Spinal cord (tissue), 10 donors: ENCODE measurements around the gene AGAP6. TPM values are rescaled to one million over a fixed set of nuclear protein-coding genes. Genes with fewer than 3 reads are reported as not detected.
"Not testable (repeated sequence)": the region's sequence is repeated elsewhere in the genome, so short reads cannot be mapped to it uniquely, and the experiment has no call there.

Source experiments
- DNase-seq, 6 donors: peaks; one replicate each; pipeline versions ENCODE4 v3.0.0 to v3.0.0-alpha.2; 2013 to 2015; ENCODE audit warnings: low spot score in 6 of 6, low read depth in 4 of 6
- H3K27ac ChIP-seq: one replicate; pipeline ENCODE4 v1.5.1; 2013; ENCODE audit warnings: low read depth, low read length, control low read depth
- H3K27me3 ChIP-seq: one replicate; pipeline ENCODE4 v1.6.1; 2013; ENCODE audit warnings: low read length; ENCODE audit not compliant: control insufficient read depth, insufficient read depth
- H3K36me3 ChIP-seq: one replicate; pipeline ENCODE4 v1.6.1; 2013; ENCODE audit warnings: low read length; ENCODE audit not compliant: control insufficient read depth, insufficient read depth
- H3K4me1 ChIP-seq: one replicate; pipeline ENCODE4 v1.6.1; 2013; ENCODE audit warnings: low read length; ENCODE audit not compliant: control insufficient read depth, insufficient read depth
- H3K4me3 ChIP-seq: one replicate; pipeline ENCODE4 v1.5.1; 2013; ENCODE audit warnings: low read depth, low read length, control low read depth
- H3K9me3 ChIP-seq: one replicate; pipeline ENCODE4 v1.6.1; 2013; ENCODE audit warnings: low read length; ENCODE audit not compliant: control insufficient read depth, insufficient read depth
- WGBS: methylation state at CpG from one replicate; pipeline ENCODE4 v1.1.5; 2013; ENCODE audit warnings: missing lambda C conversion rate; ENCODE audit not compliant: insufficient coverage; 5-methylcytosine and 5-hydroxymethylcytosine counted together
- polyA plus RNA-seq, 2 donors: library from polyadenylated mRNA; unstranded; fragments of 120-200 nt; gene quantifications; one replicate each; pipeline ENCODE4 v1.2.1, GENCODE V29; 2013; ENCODE audit not compliant: insufficient read length in 2 of 2
- total RNA-seq, 2 donors: library from RNA; depleted of rRNA in 1 of 2; stranded (reverse); fragments of 120-200 nt in 1 of 2; fragments of >200 nt in 1 of 2; gene quantifications; one replicate each; pipeline versions ENCODE4 v1.2.3 to v1.2.4, GENCODE V29; 2013 to 2014
- donor health status: healthy.

The AGAP6 gene
- total and polyA plus RNA-seq, 4 donors, result 5.4 to 37.3 (median 18.0) TPM

DNA sequence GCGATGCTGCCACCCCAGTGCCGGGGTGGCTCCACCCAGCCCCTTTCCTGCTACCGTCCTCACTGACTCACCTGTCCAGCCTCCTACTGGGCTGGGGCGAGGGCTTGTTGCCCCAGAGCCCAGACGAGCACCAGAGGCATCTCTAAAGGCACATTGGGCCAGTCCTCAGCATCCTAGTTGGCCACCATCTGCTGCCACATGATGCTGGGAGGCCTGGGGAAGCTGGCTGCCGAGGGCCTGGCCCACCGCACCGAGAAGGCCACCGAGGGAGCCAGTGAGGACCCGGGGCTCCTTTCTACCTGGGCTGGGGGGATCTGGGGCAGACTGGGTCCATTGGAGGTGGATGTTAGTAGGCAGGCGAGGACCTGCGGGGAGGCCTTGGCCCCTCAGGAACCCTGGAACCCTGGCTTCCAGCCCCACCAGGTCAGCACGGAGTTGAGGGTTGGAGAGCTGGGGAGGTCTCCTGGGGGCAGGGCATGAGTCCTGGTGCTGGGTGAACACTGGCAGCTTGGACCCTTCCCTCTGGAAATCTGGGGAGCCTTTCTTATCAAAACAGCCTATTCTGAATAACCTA, 32.3 kb downstream of the AGAP6 start:
- H3K4me3 ChIP-seq, DNase-seq, H3K4me1 ChIP-seq, H3K36me3 ChIP-seq, H3K9me3 ChIP-seq, H3K27ac ChIP-seq: not testable (repeated sequence)
- 88% methylated on average over 8 of the region's 13 CpGs for WGBS
- H3K27me3 ChIP-seq, result peaks cover 11% of the 10 kb centered on the region

GRCh38 chr10:50021646-50022045, 33.4 kb downstream of the AGAP6 start:
- H3K27ac ChIP-seq, result no peak overlapping the region
- peaks cover 14% of the 10 kb centered on the region for H3K27me3 ChIP-seq
- WGBS, result 91% methylated on average over 3 of the region's 3 CpGs
- no peak for DNase-seq
- no peaks in the 10 kb centered on the region for H3K36me3 ChIP-seq
- no peak overlapping the region for H3K4me3 ChIP-seq
- peaks cover 3% of the 10 kb centered on the region for H3K4me1 ChIP-seq
- no peaks in the 10 kb centered on the region for H3K9me3 ChIP-seq

DNA sequence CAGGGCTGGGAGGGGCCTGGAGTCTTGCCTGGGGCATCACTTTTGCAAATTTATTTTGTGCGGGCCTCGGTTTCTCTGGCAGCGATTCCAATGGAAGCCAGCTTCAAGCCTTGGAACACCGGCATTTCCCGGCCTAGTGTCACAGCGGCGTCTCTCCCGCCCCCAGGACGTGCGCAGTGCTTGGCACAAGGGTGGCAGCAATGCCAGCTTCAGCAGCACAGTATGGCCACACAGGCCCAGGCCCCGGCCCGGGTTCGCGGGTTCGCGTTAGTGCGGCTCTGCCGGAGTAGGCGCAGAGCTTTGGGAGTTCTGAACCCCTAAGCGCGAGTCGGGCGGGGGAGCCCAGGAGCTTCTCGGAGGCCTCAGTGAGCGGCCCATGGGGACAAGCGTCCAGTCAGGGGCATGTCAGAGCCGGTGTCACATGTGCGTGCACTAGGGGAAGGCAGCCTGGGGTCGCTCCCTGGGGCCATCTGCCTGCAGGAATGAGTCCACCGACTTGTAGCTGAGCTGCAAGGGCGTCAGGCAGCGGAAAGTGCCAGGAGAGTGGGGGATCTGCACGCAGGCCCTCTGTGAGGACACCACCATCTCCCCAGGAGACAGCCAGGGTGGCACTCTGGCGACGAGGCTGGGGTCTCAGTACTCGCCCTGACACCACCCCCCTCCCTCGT, 36.6 kb downstream of the AGAP6 start:
- not testable (repeated sequence) for H3K4me3 ChIP-seq, H3K9me3 ChIP-seq, H3K4me1 ChIP-seq, H3K27ac ChIP-seq, H3K36me3 ChIP-seq, DNase-seq
- 15% methylated on average over 26 of the region's 37 CpGs for WGBS
- H3K27me3 ChIP-seq, result peaks cover 14% of the 10 kb centered on the region

GRCh38 chr10:50025627-50026026, 37.4 kb downstream of the AGAP6 start:
- Histone ChIP-seq H3K4me3 (no peak overlapping the region), H3K36me3 (no peaks in the 10 kb centered on the region), H3K4me1 (peaks cover 3% of the 10 kb centered on the region), H3K9me3 (no peaks in the 10 kb centered on the region), H3K27ac (no peak overlapping the region), H3K27me3 (peaks cover 14% of the 10 kb centered on the region)
- DNase-seq, result no peak
- 94% methylated on average over 14 of the region's 14 CpGs for WGBS

- 91% methylated on average over 13 of the region's 13 CpGs for WGBS
- H3K27ac ChIP-seq, result no peak overlapping the region
- H3K4me1 ChIP-seq, result peaks cover 3% of the 10 kb centered on the region
- H3K36me3 ChIP-seq, result no peaks in the 10 kb centered on the region
- no peak for DNase-seq
- H3K27me3 ChIP-seq, result peaks cover 14% of the 10 kb centered on the region
- H3K9me3 ChIP-seq, result no peaks in the 10 kb centered on the region
- no peak overlapping the region for H3K4me3 ChIP-seq
These were observed 39.0 kb downstream of the AGAP6 start for GRCh38 chr10:50027195-50027594.

DNA sequence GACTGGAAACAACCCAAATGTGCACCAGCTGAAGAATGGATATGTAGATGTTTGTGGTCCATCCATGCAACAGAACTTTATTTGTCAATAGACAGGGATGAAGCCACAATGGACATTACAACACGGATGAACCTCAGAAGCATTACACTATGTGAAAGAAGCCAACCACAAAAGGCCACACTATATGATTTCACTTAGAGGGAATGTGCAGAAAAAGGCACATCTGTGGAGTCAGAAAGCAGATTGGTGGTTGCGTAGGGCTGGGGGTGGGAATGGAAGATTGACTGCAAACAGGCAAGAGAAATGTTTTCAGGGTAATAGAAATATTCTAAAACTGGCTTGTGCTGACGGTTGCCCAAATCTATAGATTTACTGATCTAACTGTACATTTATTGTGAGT, 45.3 kb downstream of the AGAP6 start:
- Histone ChIP-seq H3K9me3 (no peaks in the 10 kb centered on the region), H3K27ac (no peak overlapping the region), H3K4me1 (no peaks in the 10 kb centered on the region), H3K27me3 (no peaks in the 10 kb centered on the region), H3K36me3 (no peaks in the 10 kb centered on the region), H3K4me3 (no peak overlapping the region)
- DNase-seq, result no peak
- WGBS, result 90% methylated on average over 1 of the region's 3 CpGs

DNA sequence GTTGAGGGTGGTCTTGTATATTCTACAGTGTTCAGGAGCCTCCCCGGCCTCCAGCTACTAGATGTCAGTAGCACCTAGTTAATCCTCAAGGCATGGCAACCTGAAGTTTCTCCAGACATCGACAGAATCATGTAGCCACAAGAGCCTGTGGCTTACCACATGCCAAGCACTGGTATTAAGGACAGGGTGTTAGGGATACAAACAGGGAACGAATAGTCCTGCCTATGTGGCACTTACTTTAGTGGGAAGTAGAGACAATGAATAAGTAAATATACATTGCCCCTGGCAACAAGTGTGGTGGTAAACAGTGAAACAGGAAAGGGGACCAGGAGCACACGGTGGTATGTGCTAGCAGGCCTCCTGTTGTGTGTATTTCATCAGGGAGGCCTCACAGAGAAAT, 47.1 kb downstream of the AGAP6 start:
- H3K27ac ChIP-seq, H3K9me3 ChIP-seq, H3K27me3 ChIP-seq, H3K4me1 ChIP-seq, H3K4me3 ChIP-seq, DNase-seq, H3K36me3 ChIP-seq: not testable (repeated sequence)
- 49% methylated on average over 3 of the region's 4 CpGs for WGBS

- DNase-seq, result no peak
- H3K9me3 ChIP-seq, result no peaks in the 10 kb centered on the region
- no peak overlapping the region for H3K27ac ChIP-seq
- no peak overlapping the region for H3K4me3 ChIP-seq
- WGBS, result 100% methylated on average over 1 of the region's 5 CpGs
- H3K27me3 ChIP-seq, result no peaks in the 10 kb centered on the region
- H3K4me1 ChIP-seq, result no peaks in the 10 kb centered on the region
- H3K36me3 ChIP-seq, result no peaks in the 10 kb centered on the region
These were observed 56.9 kb downstream of the AGAP6 start for GRCh38 chr10:50044941-50045664.

DNA sequence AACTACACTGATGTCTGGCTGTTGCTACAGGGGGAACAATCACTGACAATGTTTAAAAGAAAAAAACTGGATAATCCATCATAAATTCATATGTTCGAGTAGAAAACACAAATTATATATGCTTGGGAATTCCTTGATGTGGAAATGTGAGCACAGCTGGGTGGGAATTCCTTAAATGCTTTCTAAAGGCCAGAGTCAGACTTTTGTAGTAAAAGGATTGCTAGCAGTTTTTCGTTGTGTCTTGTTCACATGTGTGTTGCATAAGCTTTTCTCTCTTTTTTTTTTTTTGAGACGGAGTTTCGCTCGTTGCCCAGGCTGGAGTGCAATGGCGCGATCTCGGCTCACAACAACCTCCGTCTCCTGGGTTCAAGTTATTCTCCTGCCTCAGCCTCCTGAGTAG, 58.3 kb downstream of the AGAP6 start:
- not testable (repeated sequence) for H3K27ac ChIP-seq, H3K4me1 ChIP-seq, DNase-seq, H3K9me3 ChIP-seq, H3K27me3 ChIP-seq, H3K36me3 ChIP-seq, H3K4me3 ChIP-seq
- WGBS, result 83% methylated on average over 1 of the region's 9 CpGs

DNA sequence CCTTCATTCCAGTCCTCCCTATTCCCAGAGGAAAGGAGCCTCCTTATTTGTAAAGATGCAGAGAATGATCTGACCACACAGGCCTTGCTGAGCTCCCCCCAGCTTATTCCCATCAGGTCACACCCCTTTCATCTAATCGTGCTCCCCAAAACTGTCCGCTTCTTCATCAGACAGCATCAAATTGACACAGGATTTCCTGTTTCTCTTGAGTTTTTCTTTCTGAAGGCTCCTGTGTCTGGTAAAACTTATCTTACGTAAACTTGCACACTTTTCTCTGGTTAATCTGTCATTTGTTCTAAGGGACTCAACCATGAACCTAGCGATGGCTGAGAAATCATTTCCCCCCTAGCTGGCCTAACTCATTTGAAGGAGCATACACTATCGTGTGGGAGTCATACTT, 59.4 kb downstream of the AGAP6 start:
- not testable (repeated sequence) for H3K4me3 ChIP-seq, DNase-seq, H3K4me1 ChIP-seq, H3K27ac ChIP-seq, H3K36me3 ChIP-seq, H3K9me3 ChIP-seq, H3K27me3 ChIP-seq
- WGBS, result 100% methylated on average over 2 of the region's 5 CpGs
